Lower lobe of right lung (tissue), 2 donors: Measurements from ENCODE around the gene PTPMT1. TPM values are rescaled to one million over a fixed set of nuclear protein-coding genes. Genes with fewer than 3 reads are reported as not detected.
A peak's percentile ranks its signal among the peaks of the same experiment; 100 is the strongest.

Experiments used
- ATAC-seq, 2 donors: fragments of 200-7000 bp; cut with Tn5 transposase; one replicate each; pipeline ENCODE4 v1.9.1; 2020 to 2022; ENCODE audit warnings: mild to moderate bottlenecking in 2 of 2, moderate library complexity in 2 of 2
- DNase-seq: peaks from one replicate; pipeline ENCODE4 v3.0.0-alpha.2; 2020
- H3K27ac ChIP-seq: fragments of 200-600 bp; one replicate; pipeline ENCODE4 v1.8.0; 2022
- H3K27me3 ChIP-seq: fragments of 200-600 bp; one replicate; pipeline ENCODE4 v1.8.0; 2022; ENCODE audit warnings: low read depth
- H3K36me3 ChIP-seq: fragments of 200-600 bp; one replicate; pipeline ENCODE4 v1.8.0; 2022; ENCODE audit warnings: mild to moderate bottlenecking
- H3K4me1 ChIP-seq: fragments of 200-600 bp; one replicate; pipeline ENCODE4 v1.8.0; 2022
- H3K4me3 ChIP-seq: fragments of 200-600 bp; one replicate; pipeline ENCODE4 v1.8.0; 2022; ENCODE audit warnings: mild to moderate bottlenecking
- H3K9me3 ChIP-seq: fragments of 200-600 bp; one replicate; pipeline ENCODE4 v1.8.0; 2022
- CTCF ChIP-seq: fragments of 200-600 bp; IDR thresholded peaks from one replicate; pipeline ENCODE4 v1.8.0; 2022; ENCODE audit warnings: antibody characterized with exemption, mild to moderate bottlenecking
- intact Hi-C: fragments of 100-400 bp; cut with DNase I; formaldehyde crosslinking; loops from one replicate; pipeline ENCODE4 v1.11.0; 2022
- total RNA-seq: library from RNA; stranded (reverse); fragmentation: NEBNext Ultra II Directional; extraction: Animal tissue kit (Norgen Biotek cat#: 25700); gene quantifications from one replicate; pipeline ENCODE4 v1.2.1, GENCODE V29; 2021
- donor health status: DM: no; HTN: yes; CAD: no; lungs with severe emphysema.

Gene PTPMT1
- total RNA-seq, 1 donor from 2014 or later, result 78.1 TPM

GRCh38 chr11:47605921-47606320 lies 40.5 kb downstream of the PTPMT1 start:
- Histone ChIP-seq H3K9me3 (no peaks in the 10 kb centered on the region), H3K4me3 (no peak overlapping the region), H3K27ac (no peak overlapping the region), H3K27me3 (no peaks in the 10 kb centered on the region), H3K36me3 (peaks cover 3% of the 10 kb centered on the region), H3K4me1 (no peaks in the 10 kb centered on the region)
- no peak for DNase-seq
- TF ChIP-seq CTCF, result no peak
- intact Hi-C loops, result no loop called here
- ATAC-seq, result no peak

- Histone ChIP-seq H3K9me3 (no peaks in the 10 kb centered on the region), H3K4me3 (no peak overlapping the region), H3K4me1 (no peaks in the 10 kb centered on the region), H3K27me3 (no peaks in the 10 kb centered on the region), H3K36me3 (peaks cover 11% of the 10 kb centered on the region), H3K27ac (no peak overlapping the region)
- DNase-seq (no peak), ATAC-seq (no peak)
- intact Hi-C loops, result no loop called here
- no peak for TF ChIP-seq CTCF
Observed at GRCh38 chr11:47606731-47607130, 41.3 kb downstream of the PTPMT1 start.

DNA sequence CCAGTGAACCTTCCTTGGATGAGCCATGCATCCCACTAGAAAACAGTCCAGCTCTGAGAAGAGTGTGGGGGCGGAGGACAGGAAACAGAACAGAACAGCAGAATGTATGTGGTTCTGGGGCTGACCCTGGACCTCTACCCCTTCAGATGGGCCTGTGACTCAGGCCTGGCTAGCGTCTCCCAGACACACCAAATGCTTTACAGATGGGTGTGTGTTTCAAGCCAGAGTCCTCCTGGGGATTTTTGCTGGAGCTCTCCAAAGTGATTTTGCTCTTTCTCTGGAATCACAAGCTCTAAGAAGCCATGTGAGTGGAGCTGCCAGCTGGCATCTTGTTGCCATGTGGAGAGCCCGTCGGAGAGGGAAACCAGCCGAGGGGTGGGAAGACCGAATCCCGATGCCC lies 42.0 kb downstream of the PTPMT1 start:
- ATAC-seq (no peak), DNase-seq (no peak)
- no peak for TF ChIP-seq CTCF
- Histone ChIP-seq H3K4me3 (no peak overlapping the region), H3K27ac (no peak overlapping the region), H3K4me1 (no peaks in the 10 kb centered on the region), H3K36me3 (peaks cover 11% of the 10 kb centered on the region), H3K27me3 (no peaks in the 10 kb centered on the region), H3K9me3 (no peaks in the 10 kb centered on the region)
- intact Hi-C loops, result no loop called here

GRCh38 chr11:47609675-47610074 lies 44.3 kb downstream of the PTPMT1 start:
- no peak overlapping the region for H3K27ac ChIP-seq
- DNase-seq (no peak), ATAC-seq (no peak)
- no peaks in the 10 kb centered on the region for H3K27me3 ChIP-seq
- intact Hi-C loops, result no loop called here
- TF ChIP-seq CTCF, result no peak
- no peak overlapping the region for H3K4me3 ChIP-seq
- no peaks in the 10 kb centered on the region for H3K9me3 ChIP-seq
- H3K4me1 ChIP-seq, result no peaks in the 10 kb centered on the region
- peaks cover 11% of the 10 kb centered on the region for H3K36me3 ChIP-seq

DNA sequence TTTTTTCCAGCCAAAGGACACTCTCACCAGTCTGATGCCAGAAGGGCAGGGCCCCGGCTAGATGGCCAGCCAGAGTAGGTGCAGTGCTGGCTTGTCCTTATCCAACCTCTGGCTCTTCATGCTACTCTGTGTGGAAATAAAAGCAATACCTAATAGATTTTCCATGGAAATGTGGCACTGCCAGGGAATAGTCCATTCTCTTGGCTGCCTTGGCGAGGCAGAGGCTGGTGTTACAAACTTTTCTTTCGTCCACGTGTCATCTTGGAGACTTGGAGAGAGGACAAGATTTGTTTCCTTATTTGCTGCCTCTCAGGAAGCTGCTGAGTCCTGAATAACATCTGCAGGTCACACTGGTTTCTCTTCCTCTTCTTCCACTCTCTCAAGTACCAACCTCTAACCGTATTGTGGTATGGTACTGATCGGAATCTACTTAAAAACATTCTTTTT lies 46.0 kb downstream of the PTPMT1 start:
- ATAC-seq (peak in 1 of 2 donors; percentile 64), DNase-seq (no peak)
- intact Hi-C loops, result no loop called here
- Histone ChIP-seq H3K4me3 (no peak overlapping the region), H3K4me1 (no peaks in the 10 kb centered on the region), H3K27ac (no peak overlapping the region), H3K27me3 (no peaks in the 10 kb centered on the region), H3K36me3 (peaks cover 16% of the 10 kb centered on the region), H3K9me3 (no peaks in the 10 kb centered on the region)
- no peak for TF ChIP-seq CTCF

DNA sequence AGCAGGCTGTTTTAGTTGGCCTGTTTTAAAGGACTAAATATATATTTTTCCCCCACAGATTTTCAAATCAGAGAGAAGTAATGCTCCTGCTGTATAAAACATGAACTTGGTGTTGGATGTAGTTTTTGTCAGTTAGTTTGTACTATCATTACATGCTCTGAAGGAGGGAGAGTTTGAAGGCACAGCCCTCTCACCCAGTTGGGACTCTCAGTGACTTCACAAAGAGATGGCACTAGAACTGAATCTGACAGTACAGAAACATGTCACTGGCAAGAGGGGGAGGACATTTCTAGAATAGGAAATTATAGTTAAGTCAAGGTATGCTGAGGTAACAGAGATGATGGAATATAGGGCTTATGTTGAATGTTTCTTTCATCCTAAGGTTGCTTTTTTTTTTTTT lies 49.9 kb downstream of the PTPMT1 start:
- intact Hi-C loops, result no loop called here

More for the DNA sequence above, 49.9 kb downstream of the PTPMT1 start:
- peaks cover 6% of the 10 kb centered on the region for H3K4me1 ChIP-seq
- ATAC-seq, result no peak
- TF ChIP-seq CTCF, result no peak
- H3K36me3 ChIP-seq, result peaks cover 52% of the 10 kb centered on the region
- no peaks in the 10 kb centered on the region for H3K27me3 ChIP-seq
- no peaks in the 10 kb centered on the region for H3K9me3 ChIP-seq
- DNase-seq, result no peak
- H3K4me3 ChIP-seq, result no peak overlapping the region
- no peak overlapping the region for H3K27ac ChIP-seq
